Activated naive CD4-positive, alpha-beta T cell treated with anti-CD3 and anti-CD28 coated beads, Interleukin-2, amount 50 U/mL, for 72 hours (primary cell): ENCODE results near the gene GUCY2C. TPM values are rescaled to one million over a fixed set of nuclear protein-coding genes. Genes with fewer than 3 reads are reported as not detected.
A peak's percentile ranks its signal among the peaks of the same experiment; 100 is the strongest.

ENCODE experiments used
- ATAC-seq, 2 donors: fragments of 150-1000 bp; cut with Tn5 transposase; 2 replicates each; pipeline ENCODE4 v1.10.0; 2021; ENCODE audit warnings: mild to moderate bottlenecking in 2 of 2, moderate library complexity in 2 of 2
- DNase-seq, 2 donors: peaks; one replicate each; pipeline ENCODE4 v3.0.0; 2021 to 2022; ENCODE audit warnings: low spot score in 2 of 2
- H3K27ac Mint-ChIP-seq, 2 donors: one replicate each; pipeline ENCODE4 v1.8.0; 2022; ENCODE audit warnings: mild to moderate bottlenecking in 2 of 2, mixed read lengths in 2 of 2
- H3K36me3 Mint-ChIP-seq, 2 donors: one replicate each; pipeline ENCODE4 v1.8.0; 2022; ENCODE audit warnings: mixed read lengths in 2 of 2
- H3K9me3 Mint-ChIP-seq, 2 donors: one replicate each; pipeline ENCODE4 v1.8.0; 2022; ENCODE audit warnings: mixed read lengths in 2 of 2
- total RNA-seq, 2 donors: library from RNA; stranded (reverse); gene quantifications; one replicate each; pipeline ENCODE4 v1.2.3, GENCODE V29; 2022

The GUCY2C gene
- total RNA-seq, 2 donors from 2014 or later = not detected

DNA sequence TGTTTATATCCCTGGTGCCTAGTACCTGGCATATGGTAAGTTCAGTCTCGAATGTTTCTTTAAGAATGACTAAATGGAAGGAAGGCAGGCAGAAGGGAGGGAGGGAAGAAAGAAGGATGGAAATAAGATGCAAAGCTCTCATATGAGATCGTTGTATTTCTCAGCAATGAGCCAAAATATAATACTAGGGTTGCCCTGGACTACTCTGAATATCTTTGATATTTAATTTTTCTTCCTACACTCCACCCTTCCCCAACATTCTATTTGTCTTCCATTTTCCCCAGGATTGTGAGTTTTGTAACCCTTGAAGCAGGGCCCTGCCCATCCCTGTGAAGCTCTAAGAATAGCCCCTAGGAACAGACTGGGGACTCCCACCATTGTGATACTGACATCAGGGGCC lies 43.9 kb downstream of the GUCY2C start:
- Mint-ChIP-seq H3K9me3 (peaks cover 0 to 4% of the 10 kb centered on the region in 2 donors), H3K27ac (no peak overlapping the region), H3K36me3 (no peaks in the 10 kb centered on the region)
- no peak for ATAC-seq
- no peak for DNase-seq

- DNase-seq = no peak
- Mint-ChIP-seq H3K36me3 (no peaks in the 10 kb centered on the region), H3K9me3 (peaks cover 0 to 4% of the 10 kb centered on the region in 2 donors), H3K27ac (no peak overlapping the region)
- no peak for ATAC-seq
These were observed 45.0 kb downstream of the GUCY2C start for GRCh38 chr12:14651371-14651770.

DNA sequence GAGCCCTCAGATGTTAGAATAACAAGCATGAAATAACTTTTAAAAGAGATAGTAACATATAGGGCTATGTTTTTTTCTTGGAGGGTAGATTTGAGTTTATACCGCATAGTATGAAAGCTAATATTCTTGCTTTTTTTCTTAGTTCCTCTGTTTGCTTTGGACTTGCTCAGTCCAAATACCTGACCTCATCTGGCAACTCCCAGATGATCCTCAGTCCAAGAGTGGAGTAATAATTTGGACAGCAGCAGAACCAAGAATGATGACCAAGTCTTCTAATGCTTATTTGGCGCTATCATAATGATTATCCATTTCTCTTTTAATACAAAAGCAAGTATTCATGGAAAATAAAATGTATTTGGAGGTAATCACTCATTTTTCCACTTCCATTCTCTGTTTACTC lies 45.6 kb downstream of the GUCY2C start:
- no peaks in the 10 kb centered on the region for H3K36me3 Mint-ChIP-seq
- H3K27ac Mint-ChIP-seq = no peak overlapping the region
- H3K9me3 Mint-ChIP-seq = peaks cover 0 to 4% of the 10 kb centered on the region in 2 donors
- ATAC-seq = no peak
- DNase-seq = no peak

DNA sequence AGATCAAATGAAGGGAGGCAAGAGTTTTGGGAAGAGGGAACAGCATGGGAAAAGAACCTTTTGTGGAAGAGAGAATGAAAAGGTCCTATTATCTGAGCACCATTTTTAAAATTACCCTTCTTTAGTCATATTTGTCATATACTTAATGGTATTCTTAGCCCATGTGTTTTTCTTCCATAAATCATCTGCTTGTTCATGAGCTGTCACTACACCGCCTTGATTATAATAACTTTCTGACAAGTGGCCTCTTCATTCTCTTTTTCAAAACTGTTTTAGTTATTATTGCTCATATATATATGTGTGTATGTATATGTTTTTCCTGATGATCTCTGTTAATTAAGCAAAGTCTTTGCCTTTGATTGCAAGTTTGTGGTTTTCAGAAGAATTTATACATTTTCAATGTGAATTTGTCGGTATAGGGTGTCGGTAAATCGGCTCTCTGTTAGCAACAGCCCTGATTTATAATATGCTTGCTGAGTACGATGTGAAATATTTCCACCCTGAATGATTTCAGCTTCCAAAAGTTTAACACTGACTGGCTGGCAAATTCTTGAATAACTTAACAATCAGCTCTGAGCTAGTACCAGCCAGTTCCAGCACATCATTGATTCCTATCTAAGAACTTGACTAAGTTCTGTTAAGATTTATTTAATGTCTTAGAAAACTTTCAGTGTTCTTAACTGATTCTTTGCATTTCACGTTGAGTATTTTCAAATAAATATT lies 49.2 kb downstream of the GUCY2C start:
- H3K27ac Mint-ChIP-seq = no peak overlapping the region
- no peak for ATAC-seq
- no peaks in the 10 kb centered on the region for H3K9me3 Mint-ChIP-seq
- no peaks in the 10 kb centered on the region for H3K36me3 Mint-ChIP-seq
- DNase-seq = no peak

DNA sequence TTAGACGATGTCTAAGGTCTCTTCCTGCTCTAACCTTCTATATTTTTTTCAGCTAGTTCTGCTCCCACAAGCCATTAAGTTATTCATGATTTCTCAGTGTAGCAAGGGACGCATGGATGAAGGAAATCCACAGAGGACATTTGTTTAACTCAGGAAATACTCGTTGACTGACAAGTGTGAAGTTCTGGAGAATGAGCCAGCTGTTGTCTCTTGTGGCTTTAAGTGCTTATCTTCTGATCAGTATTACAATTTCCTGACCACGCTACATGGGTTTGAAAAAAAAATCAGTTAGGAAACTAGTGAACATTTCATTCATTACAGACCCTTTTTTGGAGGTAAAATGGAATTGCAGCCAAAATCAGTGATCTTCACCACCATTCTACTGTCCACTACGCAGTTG lies 53.1 kb downstream of the GUCY2C start:
- no peak for DNase-seq
- H3K36me3 Mint-ChIP-seq = no peaks in the 10 kb centered on the region
- H3K27ac Mint-ChIP-seq = no peak overlapping the region
- no peaks in the 10 kb centered on the region for H3K9me3 Mint-ChIP-seq
- ATAC-seq = peak in 1 of 2 donors; percentile 34

- no peak for DNase-seq
- H3K27ac Mint-ChIP-seq = no peak overlapping the region
- H3K9me3 Mint-ChIP-seq = peaks cover 0 to 13% of the 10 kb centered on the region in 2 donors
- ATAC-seq = no peak
- peaks cover 6 to 9% of the 10 kb centered on the region in 2 donors for H3K36me3 Mint-ChIP-seq
These were observed 58.3 kb downstream of the GUCY2C start for GRCh38 chr12:14638066-14638465.

DNA sequence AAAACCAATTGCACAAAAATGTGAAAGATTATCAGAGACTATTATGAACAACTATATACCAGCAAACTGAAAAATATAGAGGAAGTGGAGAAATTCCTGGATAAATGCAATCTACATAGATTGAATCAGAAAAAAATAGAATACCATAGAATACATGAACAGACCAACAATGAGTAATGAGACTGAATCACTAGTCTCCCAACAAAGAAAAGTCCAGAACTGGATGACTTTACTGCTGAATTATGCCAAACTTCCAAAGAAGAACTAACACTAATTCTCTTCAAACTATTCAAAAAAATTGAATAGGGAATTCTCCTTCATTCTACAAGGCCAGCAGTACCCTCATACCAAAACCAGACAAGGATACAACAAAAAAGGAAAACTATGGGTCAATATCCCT lies 60.6 kb downstream of the GUCY2C start:
- Mint-ChIP-seq H3K36me3 (peaks cover 6 to 9% of the 10 kb centered on the region in 2 donors), H3K9me3 (peaks cover 0 to 13% of the 10 kb centered on the region in 2 donors), H3K27ac (no peak overlapping the region)
- DNase-seq = no peak
- ATAC-seq = no peak

DNA sequence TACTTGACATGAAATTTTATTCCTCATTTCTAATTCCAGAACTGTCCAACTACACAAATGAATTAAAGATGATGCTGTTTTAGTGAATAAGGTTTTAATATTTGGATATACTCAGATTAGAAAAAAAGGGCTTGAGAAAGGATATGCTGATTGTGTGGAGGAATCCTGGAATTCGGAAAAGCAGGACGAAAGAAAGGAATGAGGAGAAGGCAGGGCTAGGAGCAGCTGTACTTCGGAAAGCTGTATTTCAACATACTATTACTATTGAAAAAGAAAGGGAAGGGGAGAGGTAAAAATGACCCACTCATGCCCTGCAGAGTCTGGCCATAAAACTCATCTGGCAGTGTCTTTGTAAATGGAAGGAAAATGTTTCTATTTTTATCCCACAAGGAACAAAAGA lies 65.6 kb downstream of the GUCY2C start:
- H3K27ac Mint-ChIP-seq = no peak overlapping the region
- H3K9me3 Mint-ChIP-seq = peaks cover 0 to 5% of the 10 kb centered on the region in 2 donors
- DNase-seq = no peak
- ATAC-seq = no peak
- peaks cover under 1% of the 10 kb centered on the region in 2 donors for H3K36me3 Mint-ChIP-seq

- ATAC-seq (peak; percentile 83 to 97), DNase-seq (peak in 1 of 2 donors; percentile 57)
- Mint-ChIP-seq H3K36me3 (no peaks in the 10 kb centered on the region), H3K9me3 (no peaks in the 10 kb centered on the region), H3K27ac (no peak overlapping the region)
These were observed 66.3 kb downstream of the GUCY2C start for GRCh38 chr12:14629832-14630710.

- ATAC-seq = no peak
- no peaks in the 10 kb centered on the region for H3K36me3 Mint-ChIP-seq
These were observed 67.6 kb downstream of the GUCY2C start for GRCh38 chr12:14628771-14629170.

DNA sequence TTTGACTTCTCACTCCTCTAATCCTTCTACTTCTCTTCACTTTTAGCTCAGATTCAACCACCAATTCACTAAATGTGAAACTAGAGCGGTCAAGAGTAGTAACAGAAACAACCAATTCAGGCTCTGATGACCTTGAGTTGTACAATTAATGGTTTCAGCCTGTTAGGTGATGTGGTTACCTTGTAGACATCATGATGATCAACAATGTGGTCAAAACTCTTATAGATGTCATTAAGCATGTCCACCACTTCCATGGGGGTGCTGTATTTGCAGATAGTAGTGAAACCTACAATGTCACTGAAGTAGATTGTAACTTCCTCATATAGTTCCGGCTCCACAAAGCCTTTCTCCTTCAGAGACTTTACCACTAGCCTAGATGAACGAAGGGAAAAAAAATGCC lies 74.6 kb downstream of the GUCY2C start:
- DNase-seq (no peak), ATAC-seq (no peak)
- no peak overlapping the region for H3K27ac Mint-ChIP-seq
- no peaks in the 10 kb centered on the region for H3K9me3 Mint-ChIP-seq
- no peaks in the 10 kb centered on the region for H3K36me3 Mint-ChIP-seq

More at GRCh38 chr12:14628771-14629170, 67.6 kb downstream of the GUCY2C start:
- H3K9me3 Mint-ChIP-seq = no peaks in the 10 kb centered on the region
- no peak overlapping the region for H3K27ac Mint-ChIP-seq
- DNase-seq = no peak

- Mint-ChIP-seq H3K27ac (no peak overlapping the region), H3K36me3 (no peaks in the 10 kb centered on the region), H3K9me3 (no peaks in the 10 kb centered on the region)
- no peak for ATAC-seq
- DNase-seq = no peak
These were observed 76.5 kb downstream of the GUCY2C start for GRCh38 chr12:14619741-14620501.

GRCh38 chr12:14618983-14619382 lies 77.4 kb downstream of the GUCY2C start:
- H3K9me3 Mint-ChIP-seq = no peaks in the 10 kb centered on the region
- no peak for ATAC-seq
- no peaks in the 10 kb centered on the region for H3K36me3 Mint-ChIP-seq
- DNase-seq = no peak
- H3K27ac Mint-ChIP-seq = no peak overlapping the region

DNA sequence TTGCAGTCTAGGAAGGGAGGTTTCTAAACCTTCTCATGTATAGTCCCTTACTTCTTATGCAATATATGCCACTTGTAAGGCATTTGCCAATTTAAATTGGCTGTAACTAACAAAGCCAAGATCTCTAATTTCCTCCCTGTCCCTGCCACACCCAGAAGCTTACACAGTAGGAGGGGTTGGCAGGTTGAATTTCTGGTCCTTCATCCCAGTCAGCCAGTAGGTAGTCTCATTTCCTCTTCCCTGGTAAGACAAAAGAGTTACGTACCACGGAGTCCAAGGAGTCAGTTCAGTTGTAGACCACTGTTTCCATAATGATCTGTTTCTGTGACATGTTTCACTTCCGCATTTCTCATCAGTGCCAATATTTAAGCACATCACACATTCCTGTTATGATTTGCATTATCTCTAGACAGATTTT lies 81.7 kb downstream of the GUCY2C start:
- DNase-seq = no peak
- no peak overlapping the region for H3K27ac Mint-ChIP-seq
- H3K36me3 Mint-ChIP-seq = peaks cover 0 to 7% of the 10 kb centered on the region in 2 donors
- no peak for ATAC-seq
- peaks cover 3 to 6% of the 10 kb centered on the region in 2 donors for H3K9me3 Mint-ChIP-seq

DNA sequence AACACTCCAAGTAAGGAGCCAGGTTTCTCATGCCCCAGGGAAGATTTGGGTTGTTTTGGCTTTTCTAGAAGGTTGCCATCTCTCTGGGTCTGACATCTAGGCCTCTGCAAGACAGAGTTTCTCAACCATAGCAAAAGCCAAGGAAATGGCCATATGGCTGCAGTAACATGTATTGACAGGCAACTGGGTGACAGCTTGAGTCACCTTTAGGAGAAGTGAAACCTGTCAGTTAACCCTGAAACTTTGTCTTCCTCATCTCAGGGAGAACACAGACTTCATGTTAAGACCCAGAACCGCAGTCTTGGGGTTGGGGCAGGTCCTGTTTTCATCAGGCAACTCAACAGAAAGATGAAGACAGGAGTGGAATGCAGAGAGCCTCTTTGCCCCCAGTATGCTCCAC lies 82.7 kb downstream of the GUCY2C start:
- Mint-ChIP-seq H3K9me3 (peaks cover 6% of the 10 kb centered on the region in 2 donors), H3K27ac (no peak overlapping the region), H3K36me3 (peaks cover 0 to 7% of the 10 kb centered on the region in 2 donors)
- no peak for DNase-seq
- no peak for ATAC-seq

GRCh38 chr12:14612898-14613445 lies 83.4 kb downstream of the GUCY2C start:
- Mint-ChIP-seq H3K9me3 (peaks cover 6 to 13% of the 10 kb centered on the region in 2 donors), H3K36me3 (peaks cover 0 to 7% of the 10 kb centered on the region in 2 donors), H3K27ac (no peak overlapping the region)
- no peak for ATAC-seq
- no peak for DNase-seq
